Stimulated activated CD8-positive, alpha-beta memory T cell treated with anti-CD3 and anti-CD28 coated beads, Interleukin-2, amount 100 ng/mL, for 48 hours (primary cell): Measurements from ENCODE around the gene PLA2G6.
"Not testable (repeated sequence)": the region's sequence is repeated elsewhere in the genome, so short reads cannot be mapped to it uniquely, and the experiment has no call there.

Experiments
- DNase-seq, 2 donors: peaks; one replicate each; pipeline ENCODE4 v3.0.0-alpha.2; 2020; ENCODE audit warnings: low read depth in 2 of 2

PLA2G6 gene

DNA sequence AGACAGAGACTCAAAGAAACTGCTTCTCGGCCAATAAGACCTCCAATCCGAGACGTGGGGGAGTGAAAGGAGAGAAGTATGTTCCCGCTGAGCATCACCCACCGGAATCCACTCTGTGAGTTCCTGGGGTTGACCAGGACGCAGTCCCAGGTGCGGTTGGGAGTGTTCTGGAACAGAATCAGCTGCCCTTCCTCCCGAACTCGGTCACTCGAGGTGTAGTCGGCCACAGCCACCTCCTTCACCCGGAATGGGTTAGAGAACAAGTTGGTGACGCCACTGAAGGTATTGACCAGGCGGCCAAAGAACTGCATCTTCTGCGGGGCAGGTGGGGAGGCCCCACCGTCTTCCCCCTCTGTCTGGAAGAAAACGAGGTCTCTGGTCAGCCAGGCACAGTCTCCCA, 12.5 kb downstream of the PLA2G6 start:
- DNase-seq, result no peak

DNA sequence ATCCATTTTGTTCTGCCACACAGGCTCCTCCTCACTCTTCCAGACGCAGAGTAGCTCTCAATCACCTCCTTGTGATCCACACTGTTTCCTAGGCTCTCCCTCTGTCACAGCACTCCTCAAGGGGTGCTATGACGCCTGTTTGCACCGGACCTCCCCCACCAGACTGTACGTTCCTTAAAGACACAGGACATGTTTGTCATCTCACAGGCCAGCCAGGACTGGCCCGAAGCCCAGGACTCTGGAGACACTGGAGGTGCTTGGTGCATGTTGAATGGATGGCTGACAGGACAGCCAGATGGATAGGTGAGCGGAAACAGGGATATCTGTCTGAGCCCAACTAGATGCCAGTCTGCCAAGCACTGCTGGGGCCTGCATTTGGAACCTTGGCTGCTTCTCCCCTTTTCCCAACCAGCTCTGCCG, 13.6 kb downstream of the PLA2G6 start:
- no peak for DNase-seq

DNA sequence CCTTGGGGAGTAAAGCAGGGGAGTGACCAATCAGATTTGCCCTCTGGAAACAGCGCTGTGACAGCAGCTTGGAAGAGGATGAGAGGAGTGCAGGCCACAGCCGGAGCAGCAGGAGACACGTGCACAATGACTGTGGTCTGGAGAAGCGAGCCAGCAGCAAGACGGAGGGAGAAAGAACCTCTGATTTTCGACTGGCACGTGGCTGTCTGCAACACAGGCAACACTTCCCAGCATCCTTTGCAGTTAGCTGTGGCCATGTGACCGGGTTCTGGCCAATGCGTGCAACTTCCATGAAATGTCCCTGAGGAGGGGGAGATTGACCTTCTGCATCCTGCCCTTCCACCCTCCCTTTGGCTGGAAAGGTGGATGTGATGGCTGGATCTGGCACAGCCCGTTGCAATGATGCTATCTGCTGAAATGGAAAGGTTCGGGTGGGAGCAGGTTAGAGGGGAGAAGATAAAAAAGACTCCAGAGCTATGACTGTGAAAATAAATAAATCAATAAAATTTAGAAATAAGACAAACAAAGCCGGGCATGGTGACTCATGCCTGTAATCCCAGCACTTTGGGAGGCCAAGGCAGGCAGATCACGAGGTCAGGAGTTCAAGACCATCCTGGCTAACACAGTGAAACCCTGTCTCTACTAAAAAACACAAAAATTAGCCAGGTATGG, 15.6 kb downstream of the PLA2G6 start:
- DNase-seq, result no peak

DNA sequence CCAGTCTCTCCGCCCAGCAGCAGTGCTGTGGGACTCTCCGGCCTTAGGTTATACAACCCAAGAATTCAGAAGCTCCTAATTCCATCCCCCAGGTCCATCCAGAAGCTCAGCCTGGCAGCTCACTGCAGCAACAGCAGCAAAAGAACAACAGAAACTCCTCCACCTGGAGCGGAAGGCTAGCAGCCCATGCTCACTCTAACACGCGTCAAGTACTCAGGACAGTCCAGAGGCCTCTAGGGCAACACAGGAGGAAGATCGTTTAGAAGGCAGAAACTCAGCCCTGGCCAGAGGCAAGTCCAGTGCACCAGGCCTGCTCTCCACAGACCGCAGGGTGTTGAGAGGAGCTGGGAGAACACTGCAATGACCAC, 17.1 kb downstream of the PLA2G6 start:
- no peak for DNase-seq

DNA sequence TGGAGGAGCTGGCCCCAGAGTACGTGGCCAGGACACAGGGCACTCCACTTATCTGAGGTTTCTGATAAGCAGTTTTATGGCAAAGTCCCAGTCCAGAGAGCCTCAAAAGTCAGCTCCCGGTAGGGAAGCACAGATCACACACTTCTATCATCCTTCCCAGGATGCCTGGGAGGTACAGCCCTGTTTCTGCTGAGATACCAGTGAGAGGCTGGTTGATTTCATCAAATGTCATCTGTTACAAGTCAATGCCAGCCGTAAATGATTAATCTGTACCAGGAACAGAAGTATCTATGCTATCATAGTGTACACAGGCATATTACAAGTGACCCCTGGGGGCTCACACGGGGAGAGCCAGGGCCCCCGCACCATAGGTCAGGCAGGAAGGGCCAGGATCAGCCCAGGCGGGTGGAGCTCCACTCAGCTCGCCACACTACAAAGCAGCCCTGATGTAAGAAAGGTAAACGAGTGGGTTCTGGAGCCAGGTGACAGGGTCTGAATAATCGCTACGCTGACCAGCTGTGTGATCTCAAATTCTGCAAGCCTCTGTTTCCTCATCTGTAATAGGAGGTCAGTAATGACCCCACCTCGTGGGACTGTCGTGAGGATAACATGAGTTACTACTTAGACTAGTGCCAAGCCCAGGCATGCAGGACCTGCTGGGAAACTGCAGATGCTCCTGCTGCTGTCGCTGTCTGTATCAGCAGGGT, 17.6 kb downstream of the PLA2G6 start:
- no peak for DNase-seq

DNA sequence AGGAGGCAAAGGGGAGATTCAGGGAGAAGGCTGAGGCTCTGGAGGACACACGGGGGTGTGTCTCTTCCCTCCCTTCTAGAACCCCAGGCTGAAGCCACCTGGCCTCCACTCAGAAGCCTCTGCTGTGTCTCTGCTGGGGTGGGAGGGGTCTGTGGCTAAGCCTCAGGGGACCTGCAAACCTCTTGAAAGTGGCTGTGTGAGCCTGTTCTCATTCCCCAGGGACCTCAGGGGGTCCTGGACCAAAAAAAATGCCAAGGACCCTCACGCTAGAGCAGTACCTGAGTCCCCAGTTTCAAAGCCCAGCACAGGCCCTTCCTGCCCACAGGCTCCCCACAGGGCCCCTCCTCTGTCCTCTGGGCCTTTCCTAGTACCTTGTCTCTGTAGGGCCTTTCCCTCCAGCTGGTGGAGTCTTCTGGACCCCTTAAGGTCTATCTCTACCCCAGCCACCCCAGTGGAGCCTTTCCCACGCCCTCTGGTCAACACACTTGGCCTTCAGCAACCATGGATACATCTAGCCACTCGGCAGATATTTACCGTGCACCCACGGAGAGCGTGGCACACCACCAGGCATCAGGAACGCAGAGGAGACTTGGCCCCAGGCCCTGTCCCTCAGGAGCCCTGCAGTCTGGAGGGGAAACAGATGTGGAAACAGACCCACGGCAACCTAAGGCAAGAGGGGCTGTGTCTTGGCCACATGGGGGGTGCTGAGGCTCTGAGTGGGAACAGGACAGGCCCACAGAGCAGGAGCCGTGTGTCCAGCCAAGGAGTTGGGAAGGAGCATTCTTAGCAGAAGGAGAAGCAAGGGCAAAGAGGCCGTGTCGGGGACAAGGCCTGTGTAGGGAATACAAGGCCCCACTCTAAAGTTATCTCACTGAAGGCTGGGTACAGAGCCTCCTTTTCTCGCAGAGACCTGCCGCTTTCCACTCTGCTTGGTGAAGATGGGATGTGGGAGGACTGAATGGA, 18.5 kb downstream of the PLA2G6 start:
- no peak for DNase-seq

DNA sequence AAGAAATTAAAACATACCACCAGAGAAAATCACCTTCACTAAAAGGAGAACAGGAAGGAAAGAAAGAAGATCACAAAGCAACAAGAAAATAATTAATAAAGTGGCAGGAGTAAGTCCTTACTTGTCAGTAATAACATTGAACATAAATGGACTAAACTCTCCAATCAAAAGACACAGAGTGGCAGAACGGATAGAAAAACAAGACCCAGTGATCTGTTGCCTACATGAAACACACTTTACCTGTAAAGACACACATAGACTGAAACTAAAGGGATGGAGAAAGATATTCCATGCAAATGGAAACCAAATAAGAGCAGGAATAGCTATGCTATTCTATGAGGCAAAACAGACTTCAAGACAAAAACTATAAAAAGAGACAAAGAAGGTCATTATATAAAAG, 25.9 kb downstream of the PLA2G6 start:
- no peak for DNase-seq

DNA sequence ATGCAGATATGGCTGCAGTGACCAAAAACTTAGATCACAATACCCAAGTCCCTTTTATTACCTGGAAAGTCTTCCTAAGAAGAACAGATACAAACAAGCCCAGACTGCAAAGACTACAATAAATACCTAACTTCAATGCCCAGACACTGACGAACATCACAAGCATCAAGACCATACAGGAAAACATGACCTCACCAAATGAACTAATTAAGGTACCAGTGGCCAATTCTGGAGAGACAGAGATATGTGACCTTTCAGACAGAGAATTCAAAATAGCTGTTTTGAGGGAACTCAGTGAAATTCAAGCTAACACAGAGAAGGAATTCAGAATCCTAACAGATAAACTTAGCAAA, 27.1 kb downstream of the PLA2G6 start:
- not testable (repeated sequence) for DNase-seq

DNA sequence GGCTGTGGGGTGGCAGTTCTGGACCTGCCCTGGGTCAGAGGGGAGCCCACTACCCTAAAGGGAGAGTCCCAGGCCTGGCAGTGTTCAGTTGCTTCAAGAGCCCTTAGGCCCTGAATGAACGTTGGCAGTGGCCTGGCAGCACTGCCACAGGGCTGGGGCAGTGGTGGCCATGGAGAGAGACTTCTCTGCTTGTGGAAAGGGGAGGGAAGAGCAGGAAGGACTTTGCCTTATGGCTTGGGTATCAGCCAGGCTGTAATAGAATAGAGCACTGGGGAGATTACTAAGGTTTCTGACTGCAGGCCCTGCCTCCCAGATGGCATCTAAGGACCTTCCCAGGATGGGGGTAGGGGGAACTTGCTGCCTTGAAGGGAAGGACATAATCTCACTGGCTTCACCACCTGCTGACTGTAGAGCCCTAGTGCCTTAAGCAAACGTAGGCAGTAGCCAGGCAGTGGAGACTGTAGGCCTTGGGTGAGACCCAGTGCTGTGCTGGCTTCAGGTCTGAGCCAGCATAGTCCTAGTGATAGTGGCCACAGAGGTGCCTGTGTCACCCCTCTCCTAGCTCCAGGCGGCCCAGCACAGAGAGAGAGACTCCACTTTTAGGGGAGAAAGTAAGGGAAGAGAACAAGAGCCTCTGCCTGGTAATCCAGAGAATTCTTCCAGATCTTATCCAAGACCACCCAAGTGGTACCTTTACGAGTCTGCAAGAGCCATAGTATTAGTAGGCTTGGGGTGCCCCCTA, 27.6 kb downstream of the PLA2G6 start:
- DNase-seq, result no peak

DNA sequence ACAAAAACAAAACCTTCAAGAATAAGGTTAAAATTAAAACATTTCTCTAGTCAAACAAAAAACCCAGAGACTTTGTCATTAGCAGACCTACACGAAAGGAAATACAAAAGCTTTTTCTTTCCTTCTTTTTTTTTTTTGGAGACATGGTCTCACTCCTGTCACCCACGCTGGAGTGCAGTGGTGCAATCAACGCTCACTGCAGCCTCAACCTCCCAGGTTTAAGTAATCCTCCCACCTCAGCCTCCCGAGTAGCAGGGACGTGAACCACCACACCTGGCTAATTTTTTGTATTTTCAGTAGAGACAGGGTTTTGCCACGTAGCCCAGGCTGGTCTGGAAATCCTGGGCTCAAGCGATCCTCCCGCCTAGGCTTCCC, 30.5 kb downstream of the PLA2G6 start:
- no peak for DNase-seq

DNA sequence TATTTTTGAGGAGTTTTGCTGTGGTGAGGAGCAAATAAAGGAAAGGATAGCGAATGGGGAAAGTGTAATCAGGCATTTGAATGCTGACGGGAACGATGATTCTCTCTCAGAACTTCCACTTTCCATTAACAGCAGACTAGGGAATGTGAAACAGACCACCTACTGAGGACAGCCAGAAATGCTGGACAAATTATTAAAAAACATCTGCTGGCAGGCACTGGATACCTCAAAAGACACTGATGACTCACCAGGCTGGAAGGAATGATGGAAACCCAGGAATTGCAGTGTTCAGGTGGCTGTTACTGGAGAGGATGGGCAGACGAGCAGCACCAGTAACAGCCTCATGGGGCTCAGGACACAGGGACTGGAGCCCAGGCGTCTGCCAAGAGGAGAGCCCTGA, 33.4 kb downstream of the PLA2G6 start:
- DNase-seq, result no peak

DNA sequence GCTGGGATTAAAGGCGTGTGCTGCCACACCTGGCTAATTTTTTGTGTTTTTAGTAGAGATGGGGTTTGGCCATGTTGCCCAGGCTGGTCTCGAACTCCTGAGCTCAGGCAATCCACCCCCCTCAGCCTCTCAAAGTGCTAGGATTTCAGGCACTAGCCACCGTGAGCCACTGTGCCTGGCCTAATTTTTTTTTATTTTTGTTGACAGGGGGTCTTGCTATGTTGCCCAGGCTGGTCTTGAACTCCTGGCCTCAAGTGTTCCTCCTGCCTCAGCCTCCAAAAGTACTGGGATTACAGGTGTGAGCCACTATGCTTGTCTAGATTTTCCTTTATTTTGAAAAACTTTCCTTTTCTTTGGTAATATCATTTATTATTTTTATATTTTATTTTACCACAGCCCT, 35.5 kb downstream of the PLA2G6 start:
- not testable (repeated sequence) for DNase-seq

DNA sequence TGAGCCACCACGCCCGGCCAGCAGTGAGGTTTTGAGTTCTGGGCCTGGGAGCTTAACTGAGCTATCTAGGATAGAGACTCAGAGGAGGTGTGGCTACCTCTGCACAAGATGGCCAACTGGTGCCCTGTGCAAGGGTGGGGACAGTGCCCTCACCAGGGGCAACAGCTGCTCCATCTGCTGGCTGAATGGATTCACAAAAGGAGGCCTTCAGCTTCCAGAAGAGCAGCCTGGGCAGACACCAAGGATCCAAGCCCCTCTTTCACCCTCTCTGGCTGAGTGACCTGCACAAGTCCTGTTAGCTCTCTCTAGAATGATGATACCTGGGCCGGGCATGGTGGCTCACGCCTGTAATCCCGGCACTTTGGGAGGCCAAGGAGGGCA, 37.6 kb downstream of the PLA2G6 start:
- DNase-seq, result no peak

DNA sequence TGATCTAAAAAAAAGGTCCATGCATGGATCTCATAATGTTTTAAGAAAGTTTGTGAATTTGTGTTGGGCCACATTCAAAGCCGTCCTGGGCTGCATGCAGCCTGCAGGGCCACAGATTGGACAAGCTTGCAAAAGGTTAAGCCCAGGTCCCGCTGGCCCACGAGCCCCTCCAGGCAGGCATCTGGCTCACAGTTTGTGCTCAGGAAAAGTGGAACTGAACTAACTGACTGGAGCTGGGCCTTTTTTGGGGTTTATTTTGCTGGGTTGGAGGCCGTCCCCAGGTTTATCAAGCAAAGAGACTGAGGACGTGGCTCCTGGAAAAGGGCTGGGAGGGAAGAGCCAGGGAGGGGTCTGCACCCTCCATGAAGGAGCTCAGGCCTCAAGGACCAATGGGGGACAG, 39.0 kb downstream of the PLA2G6 start:
- DNase-seq, result no peak

DNA sequence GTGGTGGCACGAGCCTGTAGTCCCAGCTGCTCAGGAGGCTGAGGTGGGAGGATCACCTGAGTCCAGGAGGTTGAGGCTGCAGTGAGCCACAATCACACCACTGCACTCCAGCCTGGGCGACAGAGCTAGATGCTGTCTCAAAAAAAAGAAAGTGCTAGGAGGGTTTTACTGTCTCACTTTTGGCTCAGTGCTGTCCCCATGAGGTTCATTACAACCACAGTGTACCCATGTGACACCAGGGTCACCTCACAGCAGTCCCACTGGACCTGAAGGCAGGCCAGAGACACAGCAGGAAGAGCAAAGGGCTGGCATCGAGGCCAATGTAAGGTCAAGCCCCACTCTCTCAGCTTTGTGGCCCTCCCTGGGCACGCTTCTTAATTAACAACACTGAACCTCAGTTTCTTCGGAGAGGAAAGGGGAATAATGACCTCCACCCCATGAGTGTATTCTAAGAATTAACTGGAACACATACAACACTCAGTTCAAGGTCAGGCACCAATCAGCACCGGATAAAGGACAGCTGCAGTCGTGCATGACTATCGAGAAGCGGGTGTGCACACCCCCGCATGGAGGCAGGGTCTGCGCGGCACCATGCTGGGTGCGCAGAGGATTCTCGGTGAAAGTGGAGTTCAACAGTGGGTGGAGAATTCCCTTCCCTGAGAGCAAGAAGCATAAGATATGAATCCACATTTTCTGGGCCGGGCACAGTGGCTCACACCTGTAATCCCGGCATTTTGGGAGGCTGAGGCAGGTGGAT, 40.2 kb downstream of the PLA2G6 start:
- no peak for DNase-seq

DNA sequence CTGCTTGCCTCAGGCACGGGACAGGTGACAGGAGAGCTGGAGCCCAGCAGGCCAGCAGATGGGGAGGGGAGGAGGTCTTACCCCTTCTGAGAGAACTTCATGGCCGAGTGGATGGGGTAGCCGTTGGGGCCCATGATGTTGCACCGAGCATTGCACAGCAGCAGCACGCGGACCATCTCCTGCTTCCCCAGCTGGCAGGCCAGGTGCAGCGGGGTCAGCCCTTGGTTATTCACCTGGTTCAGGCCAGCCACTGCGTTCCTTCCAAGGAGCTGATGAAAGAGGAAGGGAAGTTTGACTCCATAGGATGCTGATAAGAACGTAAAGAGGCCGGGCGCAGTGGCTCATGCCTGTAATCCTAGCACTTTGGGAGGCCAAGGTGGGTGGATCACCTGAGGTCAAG, 41.7 kb downstream of the PLA2G6 start:
- DNase-seq, result no peak

DNA sequence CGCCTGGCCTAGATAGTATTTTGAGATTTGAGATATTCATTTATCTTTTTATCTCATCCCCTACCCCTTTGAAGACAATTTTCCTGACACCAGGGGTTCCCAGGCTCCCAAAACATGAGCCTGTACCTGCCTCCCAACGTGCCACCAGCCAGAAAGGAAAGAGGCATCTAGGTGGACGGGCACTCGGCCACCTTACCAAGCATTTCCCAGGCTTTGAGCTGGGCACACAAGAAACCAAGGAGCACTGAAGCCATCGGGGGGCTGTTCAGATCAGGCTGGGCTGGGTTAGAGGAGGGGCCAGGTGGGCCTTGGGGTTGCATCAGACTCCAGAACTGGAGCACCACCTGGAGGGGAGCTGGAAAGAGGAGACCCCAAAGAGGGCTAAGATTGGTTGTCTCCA, 42.7 kb downstream of the PLA2G6 start:
- DNase-seq, result no peak

DNA sequence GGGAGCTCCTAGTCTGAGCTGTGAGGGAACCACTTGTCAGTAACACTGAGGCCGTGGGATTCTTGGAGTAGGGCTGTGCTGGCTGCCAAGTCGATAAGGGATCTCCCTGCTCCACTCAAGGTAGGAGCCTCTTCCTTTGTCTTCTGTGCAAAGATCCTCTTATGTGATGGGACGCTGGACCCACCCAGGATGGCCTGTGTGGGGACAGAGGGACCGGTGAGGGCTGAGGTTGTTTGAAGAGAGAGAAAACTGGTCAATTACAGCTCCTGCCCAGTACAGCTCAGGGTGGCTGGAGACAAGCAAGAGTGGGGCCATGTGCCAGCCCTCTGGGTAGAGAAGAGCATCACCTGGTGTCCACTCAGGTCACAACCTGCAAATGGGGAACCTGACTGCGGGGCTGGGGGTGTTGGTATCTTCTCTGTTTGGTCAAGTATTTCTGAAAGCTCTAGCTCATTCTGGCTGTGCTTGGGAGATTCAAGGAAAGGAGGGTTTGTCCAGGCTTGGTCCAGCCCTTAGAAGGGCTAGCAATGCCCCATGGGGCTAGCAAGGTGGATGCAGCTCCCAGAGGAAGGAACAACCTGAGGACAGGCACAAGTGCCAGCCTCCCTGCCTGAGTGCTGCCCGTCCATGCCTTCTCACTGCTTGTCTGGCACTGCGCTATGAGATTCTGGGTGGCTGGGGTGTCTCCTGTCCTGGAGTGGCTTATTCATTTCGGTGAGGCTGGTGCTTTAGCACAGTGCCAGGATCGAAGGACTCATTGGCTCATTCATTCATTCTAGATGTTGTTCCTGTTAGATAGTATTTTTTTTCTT, 43.5 kb downstream of the PLA2G6 start:
- DNase-seq, result no peak

DNA sequence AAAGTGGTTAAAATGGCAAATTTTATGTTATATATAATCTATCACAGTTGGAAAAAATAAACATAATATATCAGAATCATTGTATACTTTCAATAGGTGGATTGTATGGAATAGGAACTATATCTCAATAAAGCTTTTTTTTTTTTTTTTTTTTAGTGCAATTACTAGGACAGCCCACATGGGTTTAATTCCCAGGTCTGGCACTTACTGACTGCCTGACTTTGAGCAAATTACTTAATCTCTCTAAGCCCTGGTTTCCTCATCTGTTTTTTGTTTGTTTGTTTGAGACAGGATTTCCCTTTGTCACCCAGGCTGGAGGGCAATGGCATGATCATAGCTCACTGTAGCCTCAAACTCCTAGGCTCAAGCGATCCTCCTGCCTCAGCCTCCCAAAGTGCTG, 45.0 kb downstream of the PLA2G6 start:
- DNase-seq, result no peak

DNA sequence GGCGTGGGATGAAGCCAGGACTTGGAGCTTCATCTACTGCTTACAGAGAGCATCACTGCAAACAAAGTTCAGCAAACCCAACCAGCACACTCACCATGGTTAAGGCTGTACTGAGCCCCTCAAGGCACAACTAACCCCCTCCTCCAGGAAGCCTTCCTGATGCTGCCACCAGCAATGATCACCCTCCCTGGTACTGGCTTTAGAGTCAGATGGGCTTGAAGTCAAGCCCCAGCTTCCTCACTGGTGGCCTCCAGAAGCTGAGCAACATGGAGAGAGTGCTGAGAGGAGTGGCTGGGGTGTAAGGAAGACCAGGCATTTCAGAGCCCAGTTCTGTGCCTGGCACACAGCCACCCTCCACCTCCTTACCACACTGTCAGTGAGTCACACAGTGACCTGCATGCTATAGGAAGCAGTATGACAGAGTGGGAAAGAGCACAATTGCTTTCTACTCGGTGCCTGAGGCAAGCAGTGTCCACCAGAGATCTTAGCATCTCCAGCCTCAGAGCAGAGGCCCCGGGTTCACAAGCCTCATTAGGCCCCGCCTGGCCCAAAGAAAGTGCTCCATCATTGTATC, 46.4 kb downstream of the PLA2G6 start:
- DNase-seq, result no peak
